Sigmoid colon (tissue), 4 donors: Measurements from ENCODE around the gene IL6ST.

Experiments used
- CTCF ChIP-seq, 4 experiments: fragments of 450-650 bp in 3 of 4; fragments of 200-600 bp in 1 of 4; IDR thresholded peaks; one replicate each; pipeline ENCODE4 v1.5.1; 2016 to 2019; ENCODE audit warnings: antibody characterized with exemption in 4 of 4, mild to moderate bottlenecking in 3 of 4, moderate library complexity in 2 of 4
- POLR2A ChIP-seq, 2 donors: fragments of 450-650 bp; IDR thresholded peaks; one replicate each; pipeline ENCODE4 v1.6.1; 2016; ENCODE audit warnings: antibody characterized with exemption in 2 of 2, mild to moderate bottlenecking in 2 of 2, moderate library complexity in 2 of 2
- POLR2AphosphoS5 ChIP-seq, 4 donors: sonication (generic); formaldehyde crosslinking; IDR thresholded peaks; one replicate each; pipeline ENCODE4 v1.6.1; 2017; ENCODE audit warnings: antibody characterized with exemption in 4 of 4

DNA sequence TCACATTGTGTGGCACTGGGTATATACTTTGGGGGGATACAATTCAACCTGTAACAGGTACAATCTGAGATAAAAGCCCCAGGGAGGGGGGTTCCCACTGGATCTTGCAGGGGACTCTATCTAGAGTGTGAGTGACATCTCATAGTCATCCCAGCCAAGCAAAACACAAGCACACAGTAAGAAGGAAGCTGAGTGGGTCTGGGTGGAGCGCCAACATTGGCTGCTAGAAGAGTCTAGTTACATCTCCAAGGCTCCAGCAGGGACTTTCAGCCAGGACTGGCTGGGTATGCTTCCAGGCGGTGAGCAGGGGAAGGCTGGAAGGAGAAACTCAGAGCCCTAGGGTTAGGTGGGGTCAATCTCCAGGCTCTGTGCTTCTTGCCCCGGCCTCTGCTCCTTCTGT lies 90.6 kb downstream of the IL6ST start:
- TF ChIP-seq CTCF (IDR thresholded peaks at IDR 0.05) = no peak
- no peak for TF ChIP-seq POLR2A (IDR thresholded peaks at IDR 0.05)
- TF ChIP-seq POLR2AphosphoS5 (IDR thresholded peaks at IDR 0.05) = no peak
